Chondrocyte (in vitro differentiated cells): ENCODE measurements around the gene LOXHD1. TPM values are rescaled to one million over a fixed set of nuclear protein-coding genes. Genes with fewer than 3 reads are reported as not detected.

Experiments used
- DNase-seq: peaks from one replicate; pipeline ENCODE4 v3.0.0; 2021; ENCODE audit warnings: mixed read lengths, low spot score
- H3K27ac Mint-ChIP-seq: one replicate; pipeline ENCODE4 v1.8.0; 2021; ENCODE audit warnings: mild to moderate bottlenecking, moderate library complexity, mixed read lengths; ENCODE audit not compliant: unreplicated experiment
- H3K27me3 Mint-ChIP-seq: 2 replicates; pipeline ENCODE4 v1.8.0; 2021; ENCODE audit warnings: low read depth, mixed read lengths
- H3K36me3 Mint-ChIP-seq: 2 replicates; pipeline ENCODE4 v1.8.0; 2021; ENCODE audit warnings: low read depth, mixed read lengths
- H3K4me1 Mint-ChIP-seq: 2 replicates; pipeline ENCODE4 v1.8.0; 2021; ENCODE audit warnings: low read depth, mild to moderate bottlenecking, mixed read lengths
- H3K4me3 Mint-ChIP-seq: one replicate; pipeline ENCODE4 v1.8.0; 2021; ENCODE audit warnings: mild to moderate bottlenecking, moderate library complexity, mixed read lengths; ENCODE audit not compliant: unreplicated experiment
- H3K9me3 Mint-ChIP-seq: 2 replicates; pipeline ENCODE4 v1.8.0; 2021; ENCODE audit warnings: low read depth, mixed read lengths
- CTCF ChIP-seq: fragments of 200-600 bp; sonication (generic); IDR thresholded peaks from 2 replicates; pipeline ENCODE4 v1.5.0; 2021; ENCODE audit warnings: antibody characterized with exemption, mild to moderate bottlenecking, moderate library complexity
- total RNA-seq: library from RNA; stranded (reverse); gene quantifications from 3 replicates; pipeline ENCODE4 v1.2.1, GENCODE V29; 2021

LOXHD1 gene
- total RNA-seq, 1 donor from 2014 or later: not detected

DNA sequence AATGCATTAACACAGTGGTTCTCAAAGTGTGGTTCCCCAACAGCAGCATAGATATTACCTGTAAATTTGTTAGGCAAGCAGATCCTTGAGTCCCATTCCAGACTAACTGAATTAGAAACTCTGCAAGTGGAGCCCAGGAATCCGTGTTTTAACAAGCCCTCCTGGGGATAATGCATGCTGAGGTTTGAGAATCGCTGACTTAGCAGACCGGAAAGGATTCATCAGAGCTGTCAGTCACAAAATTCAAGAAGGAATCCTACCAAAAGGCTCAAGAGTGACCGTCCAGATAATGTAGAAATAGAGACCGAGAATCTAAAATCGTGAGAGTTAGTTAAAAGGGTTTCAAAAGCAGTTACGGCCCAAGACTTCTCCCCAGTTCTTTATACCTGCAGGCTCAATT is 66.9 kb downstream of the LOXHD1 start:
- DNase-seq: no peak
- Mint-ChIP-seq H3K4me3 (no peak overlapping the region), H3K9me3 (no peaks in the 10 kb centered on the region), H3K27me3 (peaks cover 43% of the 10 kb centered on the region), H3K36me3 (no peaks in the 10 kb centered on the region), H3K4me1 (no peaks in the 10 kb centered on the region), H3K27ac (no peak overlapping the region)
- TF ChIP-seq CTCF: no peak

- H3K9me3 Mint-ChIP-seq: no peaks in the 10 kb centered on the region
Measured at GRCh38 chr18:46588971-46589660, 67.9 kb downstream of the LOXHD1 start.

DNA sequence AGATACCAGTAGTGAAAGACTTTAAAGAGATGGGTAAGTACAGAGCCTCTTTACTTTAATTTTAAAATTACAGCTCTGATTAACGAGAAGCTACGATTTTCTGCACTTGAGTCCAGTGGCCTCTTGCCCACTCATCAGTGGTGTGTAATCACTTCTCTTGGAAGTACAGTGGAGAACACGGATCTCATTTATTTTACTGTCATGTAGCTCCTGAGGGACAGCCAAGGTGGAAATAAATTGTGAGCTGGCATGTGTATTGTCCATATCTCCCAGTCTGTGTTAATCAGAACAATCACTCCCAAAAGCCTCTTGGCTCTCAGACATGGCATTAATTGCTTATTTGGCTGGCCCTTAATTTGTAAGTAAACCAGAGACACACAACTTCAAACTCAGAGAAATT is 69.4 kb downstream of the LOXHD1 start:
- H3K27ac Mint-ChIP-seq: no peak overlapping the region
- no peaks in the 10 kb centered on the region for H3K9me3 Mint-ChIP-seq
- peaks cover 39% of the 10 kb centered on the region for H3K27me3 Mint-ChIP-seq
- no peaks in the 10 kb centered on the region for H3K36me3 Mint-ChIP-seq
- no peak overlapping the region for H3K4me3 Mint-ChIP-seq
- no peak for DNase-seq
- TF ChIP-seq CTCF: no peak
- H3K4me1 Mint-ChIP-seq: no peaks in the 10 kb centered on the region

More at GRCh38 chr18:46588971-46589660, 67.9 kb downstream of the LOXHD1 start:
- H3K4me3 Mint-ChIP-seq: no peak overlapping the region
- no peak overlapping the region for H3K27ac Mint-ChIP-seq
- no peak for DNase-seq
- H3K36me3 Mint-ChIP-seq: no peaks in the 10 kb centered on the region
- peaks cover 38% of the 10 kb centered on the region for H3K27me3 Mint-ChIP-seq
- H3K4me1 Mint-ChIP-seq: no peaks in the 10 kb centered on the region
- TF ChIP-seq CTCF: no peak

DNA sequence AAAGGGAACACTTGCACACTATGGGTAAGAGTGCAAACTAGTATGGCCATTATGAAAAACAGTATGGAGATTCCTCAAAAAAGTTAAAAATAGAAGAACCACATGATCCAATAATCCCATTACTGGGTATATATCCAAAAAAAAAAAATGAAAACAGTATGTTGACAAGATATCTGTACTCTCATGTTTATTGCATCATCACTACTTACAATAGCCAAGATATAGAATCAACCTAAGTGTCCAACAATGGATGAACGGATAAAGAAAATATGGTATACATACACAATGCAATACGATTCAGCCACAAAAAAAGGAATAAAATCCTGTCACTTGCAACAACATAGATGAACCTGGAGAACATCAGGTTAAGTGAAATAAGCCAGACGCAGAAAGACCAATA is 73.3 kb downstream of the LOXHD1 start:
- peaks cover 29% of the 10 kb centered on the region for H3K27me3 Mint-ChIP-seq
- H3K9me3 Mint-ChIP-seq: peaks cover 20% of the 10 kb centered on the region
- DNase-seq: no peak
- no peak for TF ChIP-seq CTCF
- no peak overlapping the region for H3K27ac Mint-ChIP-seq
- peaks cover 5% of the 10 kb centered on the region for H3K36me3 Mint-ChIP-seq
- H3K4me3 Mint-ChIP-seq: no peak overlapping the region
- no peaks in the 10 kb centered on the region for H3K4me1 Mint-ChIP-seq

DNA sequence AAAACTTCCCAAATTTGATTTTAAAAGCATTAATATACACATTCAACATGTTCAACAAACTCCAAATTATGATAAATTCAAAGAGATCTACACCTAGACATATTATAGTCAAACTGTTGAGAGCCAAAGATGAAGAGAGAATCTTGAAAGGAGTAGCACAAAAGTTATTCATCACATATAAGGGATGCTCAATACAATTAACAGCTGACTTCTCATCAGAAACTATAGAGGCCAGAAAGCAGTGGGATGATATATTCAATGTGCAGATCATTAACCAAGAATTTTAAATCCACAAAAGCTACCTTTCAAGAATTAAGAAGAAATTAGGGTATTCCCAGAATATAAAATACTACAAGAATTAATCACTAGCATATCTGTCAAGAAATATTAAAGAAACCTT is 75.4 kb downstream of the LOXHD1 start:
- Mint-ChIP-seq H3K4me3 (no peak overlapping the region), H3K27me3 (peaks cover 20% of the 10 kb centered on the region), H3K9me3 (peaks cover 20% of the 10 kb centered on the region), H3K27ac (no peak overlapping the region), H3K36me3 (peaks cover 5% of the 10 kb centered on the region), H3K4me1 (no peaks in the 10 kb centered on the region)
- DNase-seq: no peak
- no peak for TF ChIP-seq CTCF
